DND-41 (cell line): ENCODE measurements around the gene CPD.

ENCODE experiments used
- ATAC-seq: fragments of 200-7000 bp; cut with Tn5 transposase; 3 replicates; pipeline ENCODE4 v1.9.1; 2021; ENCODE audit warnings: low read depth; ENCODE audit not compliant: insufficient read depth
- DNase-seq: peaks from one replicate; pipeline ENCODE4 v3.0.0-alpha.2; 2020
- H2AFZ ChIP-seq: 2 replicates; pipeline ENCODE4 v1.6.0; 2012; ENCODE audit warnings: low read depth, low read length
- H3K27ac ChIP-seq: 2 replicates; pipeline ENCODE4 v1.5.1; 2012; ENCODE audit warnings: low read length, inconsistent platforms
- H3K27me3 ChIP-seq: fragments of 200-600 bp; sonication (generic); 2 replicates; pipeline ENCODE4 v1.6.0; 2012; ENCODE audit warnings: low read length, mild to moderate bottlenecking, inconsistent platforms; ENCODE audit not compliant: insufficient read depth, poor library complexity
- H3K36me3 ChIP-seq: 2 replicates; pipeline ENCODE4 v1.5.1; 2012; ENCODE audit warnings: low read length, inconsistent platforms; ENCODE audit not compliant: insufficient read depth
- H3K4me1 ChIP-seq: 2 replicates; pipeline ENCODE4 v1.5.1; 2012; ENCODE audit warnings: mild to moderate bottlenecking, low read length; ENCODE audit not compliant: insufficient read depth
- H3K4me2 ChIP-seq: 2 replicates; pipeline ENCODE4 v1.6.0; 2012; ENCODE audit warnings: mild to moderate bottlenecking, moderate library complexity, low read length, inconsistent platforms; ENCODE audit not compliant: insufficient read depth
- H3K4me3 ChIP-seq, 2 experiments: fragments of 200-600 bp in 1 of 2; shearing (Covaris generic) in 1 of 2; 2 replicates each; pipeline ENCODE4 v1.5.1; 2012 to 2016; ENCODE audit warnings: inconsistent platforms in 2 of 2, low read length in 2 of 2, mild to moderate bottlenecking in 2 of 2, low read depth in 1 of 2, moderate library complexity in 1 of 2
- H3K79me2 ChIP-seq: 2 replicates; pipeline ENCODE4 v1.6.0; 2012; ENCODE audit warnings: low read length, inconsistent platforms; ENCODE audit not compliant: insufficient read depth
- H3K9ac ChIP-seq: 2 replicates; pipeline ENCODE4 v1.6.0; 2012; ENCODE audit warnings: low read depth, mild to moderate bottlenecking, inconsistent platforms, low read length, moderate library complexity
- H3K9me3 ChIP-seq: 2 replicates; pipeline ENCODE4 v1.5.1; 2012; ENCODE audit warnings: low read length, moderate library complexity, mild to moderate bottlenecking, inconsistent platforms; ENCODE audit not compliant: insufficient read depth, severe bottlenecking
- H4K20me1 ChIP-seq: 2 replicates; pipeline ENCODE4 v1.6.0; 2012; ENCODE audit warnings: low read length; ENCODE audit not compliant: insufficient read depth
- CTCF ChIP-seq: IDR thresholded peaks from 2 replicates; pipeline ENCODE4 v1.5.1; 2012; ENCODE audit warnings: borderline replicate concordance, low read length, moderate library complexity, mild to moderate bottlenecking; ENCODE audit not compliant: poor library complexity, severe bottlenecking; ENCODE audit errors: extremely low read depth
- EZH2 ChIP-seq: IDR thresholded peaks from 3 replicates; pipeline ENCODE4 v1.6.1; 2012; ENCODE audit warnings: borderline replicate concordance, low read depth, mild to moderate bottlenecking, moderate library complexity, low read length, inconsistent platforms; ENCODE audit not compliant: severe bottlenecking

CPD gene

GRCh38 chr17:30475206-30475605 lies 96.5 kb downstream of the CPD start:
- no peak overlapping the region for H3K4me3 ChIP-seq
- H3K9me3 ChIP-seq = no peaks in the 10 kb centered on the region
- H3K27me3 ChIP-seq = no peaks in the 10 kb centered on the region
- ATAC-seq (no peak), DNase-seq (no peak)
- no peak overlapping the region for H3K9ac ChIP-seq
- TF ChIP-seq EZH2 = no peak
- TF ChIP-seq CTCF = no peak
- peaks cover 15% of the 10 kb centered on the region for H3K36me3 ChIP-seq
- no peak overlapping the region for H3K4me2 ChIP-seq
- peaks cover 28% of the 10 kb centered on the region for H3K79me2 ChIP-seq
- H3K27ac ChIP-seq = no peak overlapping the region
- H3K4me1 ChIP-seq = peaks cover 24% of the 10 kb centered on the region
- peaks cover 5% of the 10 kb centered on the region; the same call in 1 of the 2 replicates for H4K20me1 ChIP-seq
- H2AFZ ChIP-seq = no peak overlapping the region

GRCh38 chr17:30476726-30477082 lies 98.0 kb downstream of the CPD start:
- H4K20me1 ChIP-seq = peaks cover 5% of the 10 kb centered on the region; the same call in 1 of the 2 replicates
- ATAC-seq (peak; percentile 35), DNase-seq (no peak)
- peak overlapping the region; percentile 96 for H2AFZ ChIP-seq
- H3K9me3 ChIP-seq = no peaks in the 10 kb centered on the region
- H3K27me3 ChIP-seq = no peaks in the 10 kb centered on the region
- H3K4me1 ChIP-seq = peaks cover 24% of the 10 kb centered on the region
- peak overlapping the region; percentile 68 for H3K27ac ChIP-seq
- H3K4me2 ChIP-seq = peak overlapping the region; percentile 75
- peaks cover 30% of the 10 kb centered on the region for H3K36me3 ChIP-seq
- TF ChIP-seq EZH2 = no peak
- no peak for TF ChIP-seq CTCF
- peaks cover 38% of the 10 kb centered on the region for H3K79me2 ChIP-seq
- peak overlapping the region; percentile 80 for H3K9ac ChIP-seq
- peak overlapping the region in 1 of 2 experiments; percentile 76; a peak in 3 of 4 replicates for H3K4me3 ChIP-seq

- Histone ChIP-seq H3K4me2 (peak within 1 kb of the TSS; percentile 75), H3K27me3 (no peaks in the 10 kb centered on the region), H3K27ac (peak within 1 kb of the TSS; percentile 91), H3K4me3 (peak within 1 kb of the TSS; percentile 76 to 91), H3K36me3 (peaks cover 32% of the 10 kb centered on the region), H4K20me1 (peaks cover 5% of the 10 kb centered on the region; the same call in 1 of the 2 replicates), H3K79me2 (peaks cover 39% of the 10 kb centered on the region), H3K9ac (peak within 1 kb of the TSS; percentile 80), H3K4me1 (peaks cover 24% of the 10 kb centered on the region), H3K9me3 (no peaks in the 10 kb centered on the region), H2AFZ (peak within 1 kb of the TSS; percentile 96)
- ATAC-seq = peak; percentile 100
- peak; percentile 93 for DNase-seq
- TF ChIP-seq CTCF (peak; percentile 90), EZH2 (no peak)
Observed at GRCh38 chr17:30477083-30477773, 98.5 kb downstream of the CPD start, which contains the start of gene GOSR1. TSS of gene GOSR1 (plus strand) at chr17:30477408. CDS start at chr17:30477434, 26 bp downstream.
